T-helper 1 cell (primary cell): ENCODE data around the gene INTS6.

ENCODE experiments used
- DNase-seq, 5 donors: peaks; one replicate each; pipeline ENCODE4 v3.0.0-alpha.2; 2012 to 2020

INTS6 gene

DNA sequence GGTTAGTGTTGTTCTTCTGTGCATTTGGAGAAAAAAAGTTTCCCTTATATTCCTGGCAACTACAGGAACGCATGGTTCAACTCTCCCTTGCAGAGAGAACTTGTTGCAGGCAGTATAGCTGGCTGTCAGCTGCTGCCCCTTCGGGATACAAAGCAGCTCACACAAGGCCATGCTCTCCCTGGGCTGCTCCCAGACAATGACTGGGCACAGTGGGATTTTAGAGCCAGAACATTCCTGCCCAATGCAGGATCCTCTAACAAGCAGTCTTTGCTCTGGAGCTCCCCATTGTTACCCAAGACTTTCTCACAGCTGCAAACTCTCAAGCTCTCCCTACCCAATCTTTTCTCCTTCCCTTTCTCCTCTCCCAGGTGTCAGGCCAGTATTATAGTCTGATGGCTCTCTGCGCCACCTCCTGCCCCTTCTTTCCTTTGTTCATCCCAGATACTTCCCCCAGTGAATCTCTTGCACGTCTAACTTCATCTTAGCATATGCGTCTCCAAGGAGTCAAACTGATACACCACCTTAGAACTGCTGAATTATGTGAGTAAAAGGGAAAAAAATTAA, 140.8 kb downstream of the INTS6 start:
- no peak for DNase-seq
